Right hindlimb (tissue), 1 donor: Measurements from ENCODE around the gene IMPG2.

Source experiments
- DNase-seq: peaks from one replicate; pipeline ENCODE4 v3.0.0-alpha.2; 2018

IMPG2 gene

DNA sequence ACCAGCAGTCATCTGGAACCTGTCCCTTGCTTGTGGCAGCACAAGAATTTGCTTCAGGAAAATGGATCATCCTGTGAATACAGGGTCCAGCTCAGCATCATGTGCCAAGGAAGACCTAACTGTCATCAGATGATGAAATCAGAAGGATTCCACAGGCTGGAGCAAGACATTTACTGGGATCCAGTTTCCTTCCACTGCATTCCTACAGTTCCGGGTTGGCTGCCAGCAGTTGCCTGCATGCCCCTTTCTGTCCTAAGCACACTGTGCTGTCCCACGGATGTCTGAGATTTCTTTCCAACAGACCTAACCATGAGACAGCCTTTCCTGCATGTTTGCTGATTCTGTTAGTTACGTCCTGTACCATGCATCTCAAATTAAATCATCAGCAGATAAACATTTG, 140.7 kb downstream of the IMPG2 start:
- peak; percentile 31 for DNase-seq

DNA sequence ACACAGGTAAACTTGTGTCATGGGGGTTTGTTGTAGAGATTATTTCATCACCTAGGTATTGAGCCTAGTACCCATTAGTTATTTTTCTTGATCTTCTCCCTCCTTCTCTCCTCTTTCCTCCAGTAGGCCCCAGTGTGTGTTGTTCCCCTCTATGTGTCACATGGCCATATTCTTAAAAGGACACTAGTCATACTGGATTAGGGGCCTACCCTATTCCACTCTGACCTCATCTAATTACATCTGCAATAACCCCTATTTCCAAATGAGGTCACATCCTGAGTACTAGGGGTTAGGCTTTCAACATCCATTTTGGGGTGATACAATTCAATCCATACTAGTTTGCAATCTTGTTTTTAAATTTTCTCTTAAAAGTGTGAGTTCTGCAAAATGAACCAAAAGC, 142.8 kb downstream of the IMPG2 start:
- DNase-seq = no peak
